Peyer's patch (tissue), 4 donors: ENCODE measurements around the gene ATN1.
"Not testable (repeated sequence)": the region's sequence is repeated elsewhere in the genome, so short reads cannot be mapped to it uniquely, and the experiment has no call there.

ENCODE experiments used
- CTCF ChIP-seq, 6 experiments: fragments of 450-650 bp in 4 of 6; fragments of 200-600 bp in 2 of 6; sonication (generic) in 1 of 6; IDR thresholded peaks; one replicate each; pipeline ENCODE4 v1.5.1; 2017 to 2019; ENCODE audit warnings: antibody characterized with exemption in 6 of 6, mild to moderate bottlenecking in 3 of 6, moderate library complexity in 1 of 6
- POLR2A ChIP-seq, 2 donors: fragments of 450-650 bp; IDR thresholded peaks; one replicate each; pipeline ENCODE4 v1.5.1; 2017; ENCODE audit warnings: antibody characterized with exemption in 2 of 2, mild to moderate bottlenecking in 2 of 2, moderate library complexity in 2 of 2

- not testable (repeated sequence) for TF ChIP-seq CTCF, POLR2A (IDR thresholded peaks at IDR 0.05)
These were observed 47.9 kb upstream of the ATN1 start for GRCh38 chr12:6879824-6880223.
